ENCODE data around the gene GYPB.
A peak's percentile ranks its signal among the peaks of the same experiment; 100 is the strongest.
"Not testable (repeated sequence)": the region's sequence is repeated elsewhere in the genome, so short reads cannot be mapped to it uniquely, and the experiment has no call there.

GYPB gene

GRCh38 chr4:144019277-144019676 is at the start of gene GYPB:
TSS of gene GYPB (minus strand) at chr4:144019380. CDS start at chr4:144019287, 93 bp downstream.
- not testable (repeated sequence) for DNase-seq

DNA sequence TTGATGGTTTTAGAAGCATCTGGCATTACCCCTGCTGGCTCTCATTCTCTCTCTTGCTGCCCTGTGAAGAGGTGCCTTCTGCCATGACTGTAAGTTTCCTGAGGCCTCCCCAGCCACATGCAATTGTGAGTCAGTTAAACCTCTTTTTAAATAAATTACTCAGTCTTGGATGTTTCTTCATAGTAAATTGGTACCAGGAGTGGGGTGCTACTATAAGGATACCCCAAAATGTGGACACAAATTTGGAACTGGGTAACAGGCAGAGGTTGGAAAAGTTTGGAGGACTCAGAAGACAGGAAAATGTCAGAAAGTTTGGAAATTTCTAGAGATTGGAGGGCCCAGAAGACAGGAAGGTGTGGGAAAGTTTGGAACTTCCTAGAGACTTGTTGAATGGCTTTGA is 42.4 kb upstream of the GYPB start:
- not testable (repeated sequence) for DNase-seq

DNA sequence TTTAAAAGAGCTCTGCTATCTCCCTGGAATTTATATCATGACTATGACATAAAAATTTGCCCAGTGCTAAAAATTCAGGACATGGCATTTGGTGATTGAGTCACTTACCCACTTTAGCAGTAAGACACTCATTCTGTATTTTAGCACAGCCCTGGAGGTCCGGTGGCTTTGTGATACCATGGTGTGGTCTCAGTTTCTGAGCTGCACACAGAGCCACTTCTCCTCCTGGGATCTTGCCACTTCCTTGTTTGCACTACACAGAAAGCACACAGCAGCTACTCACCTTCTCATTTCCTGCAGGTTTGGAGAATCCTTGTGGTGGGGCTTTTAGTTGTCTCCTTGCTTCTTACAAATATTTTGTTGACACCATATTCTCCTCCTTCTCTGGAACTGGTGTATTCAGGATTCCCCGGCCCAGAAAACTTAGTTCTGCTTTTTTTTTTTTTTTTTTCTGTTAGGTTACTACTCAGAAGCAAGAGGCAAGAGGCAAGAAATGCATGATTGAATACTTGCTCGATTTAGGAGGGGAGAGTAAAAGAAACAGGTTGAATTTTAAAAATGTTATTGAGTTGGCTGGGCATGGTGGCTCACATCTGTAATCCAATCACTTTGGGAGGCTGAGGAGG is 41.2 kb upstream of the GYPB start:
- DNase-seq = not testable (repeated sequence)

GRCh38 chr4:144056800-144057199 is 37.6 kb upstream of the GYPB start:
- no peak for DNase-seq

GRCh38 chr4:144055336-144055735 is 36.2 kb upstream of the GYPB start:
- peak; percentile 11 for DNase-seq

DNA sequence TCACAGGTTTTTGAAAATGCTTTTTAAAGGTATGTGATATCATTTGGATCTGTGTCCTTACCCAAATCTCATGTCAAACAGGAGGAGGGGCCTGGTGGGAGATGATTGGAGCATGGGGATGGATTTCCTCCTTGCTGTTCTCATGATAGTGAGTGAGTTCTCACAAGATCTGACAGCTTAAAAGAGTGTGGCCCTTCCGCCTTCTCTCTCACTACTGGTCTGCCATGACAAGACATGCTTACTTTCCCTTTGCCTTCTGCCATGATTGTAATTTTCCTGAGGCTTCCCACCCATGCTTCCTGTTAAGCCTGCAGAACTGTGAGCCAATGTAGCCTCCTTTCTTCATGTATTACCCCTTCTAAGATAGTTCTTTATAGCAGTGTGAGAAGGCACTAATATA is 32.3 kb upstream of the GYPB start:
- DNase-seq = not testable (repeated sequence)

GRCh38 chr4:144050631-144051030 is 31.5 kb upstream of the GYPB start:
- not testable (repeated sequence) for DNase-seq

DNA sequence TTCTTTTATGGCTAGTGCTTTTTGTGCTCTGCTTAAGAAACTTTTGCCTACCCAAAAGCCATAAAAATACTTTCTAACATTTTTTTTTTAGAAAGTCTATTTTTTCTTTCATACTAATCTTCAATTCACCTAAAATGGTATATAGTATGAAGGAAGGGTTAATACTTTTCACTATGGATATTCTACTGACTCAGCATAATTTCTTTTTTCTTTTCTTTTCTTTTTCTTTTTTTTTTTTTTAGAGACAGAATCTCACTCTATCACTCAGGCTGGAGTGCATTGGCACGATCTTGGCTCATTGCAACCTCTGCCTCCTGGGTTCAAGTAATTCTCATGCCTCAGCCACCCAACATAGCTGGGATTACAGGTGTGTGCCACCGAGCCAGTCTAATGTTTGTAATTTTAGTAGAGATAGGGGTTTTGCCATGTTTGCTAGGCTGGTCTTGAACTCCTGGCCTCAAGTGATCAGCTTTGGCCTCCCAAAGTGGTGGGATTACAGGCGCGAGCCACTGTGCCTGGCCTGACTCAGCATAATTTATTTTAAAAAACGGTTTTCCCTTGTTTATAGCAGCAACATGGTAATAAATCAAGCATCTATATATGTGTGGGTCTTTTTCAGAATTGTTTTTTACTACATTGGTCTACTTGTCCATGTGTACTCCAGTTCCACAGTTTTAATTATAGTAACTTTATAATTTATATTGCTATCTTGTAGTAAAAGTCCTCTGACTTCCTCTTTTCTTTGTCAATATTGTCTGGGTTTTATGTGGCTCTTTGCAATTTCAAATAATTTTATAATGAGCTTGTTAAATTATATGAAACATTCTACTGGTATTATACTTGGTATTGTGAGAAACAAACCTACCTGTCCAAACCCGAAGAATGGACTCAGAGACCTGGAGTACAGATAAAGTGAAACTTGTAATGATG is 30.6 kb upstream of the GYPB start:
- not testable (repeated sequence) for DNase-seq

DNA sequence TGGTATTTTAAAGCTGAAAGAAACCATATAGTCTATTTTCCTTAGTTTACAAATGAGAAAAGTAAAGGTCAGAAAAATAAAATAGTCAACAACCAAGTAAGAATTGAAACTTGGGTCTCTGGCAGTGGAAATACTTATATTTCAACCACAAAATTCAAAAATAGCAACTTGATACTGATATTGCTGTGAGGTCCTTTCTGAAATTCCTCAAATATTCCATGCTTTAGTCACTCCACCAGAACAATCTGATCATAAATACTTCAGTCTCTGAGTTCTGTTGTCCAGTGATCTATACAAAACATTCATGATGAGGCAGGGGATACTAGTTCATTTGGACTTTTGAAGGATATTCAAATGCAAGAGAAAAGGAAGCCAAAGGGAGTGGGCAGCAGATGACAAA is 25.8 kb upstream of the GYPB start:
- DNase-seq = peak; percentile 63

DNA sequence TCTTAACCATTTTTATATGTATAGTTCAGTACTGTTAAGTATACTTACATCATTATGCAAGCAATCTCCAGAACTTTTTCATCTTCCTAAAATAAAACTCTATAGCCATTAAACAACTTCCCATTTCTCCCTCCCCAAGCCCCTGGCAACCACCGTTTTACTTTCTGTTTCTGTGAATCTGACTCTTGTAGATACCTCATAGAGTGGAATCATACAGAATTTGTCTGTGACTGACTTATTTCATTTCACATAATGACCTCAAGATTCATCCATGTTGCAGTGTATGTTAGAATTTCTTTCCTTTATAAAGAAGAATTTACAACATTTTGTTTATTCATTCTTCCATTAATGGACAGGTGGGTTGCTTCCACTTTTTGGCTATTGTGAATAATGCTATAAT is 13.4 kb upstream of the GYPB start:
- DNase-seq = not testable (repeated sequence)

GRCh38 chr4:144031875-144032274 is 12.7 kb upstream of the GYPB start:
- DNase-seq = not testable (repeated sequence)

DNA sequence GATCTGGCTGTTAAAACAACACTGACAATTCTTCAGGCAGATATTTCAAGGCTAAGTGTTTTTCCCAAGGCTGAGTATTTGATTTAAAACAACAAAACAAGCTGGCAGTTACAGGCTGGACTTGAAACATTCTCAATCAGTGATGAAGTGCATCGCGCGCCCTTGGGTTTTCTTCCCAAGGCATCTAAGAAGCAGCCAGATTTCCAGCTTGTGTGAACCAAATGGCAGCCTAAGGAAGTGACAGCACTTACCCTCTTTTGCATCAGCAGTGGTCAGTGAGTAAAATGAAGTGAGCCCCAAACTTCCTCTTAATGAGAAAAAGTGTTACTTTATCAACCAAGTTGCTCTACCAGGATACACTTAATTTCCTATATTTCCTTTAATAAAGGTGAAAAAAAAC is 12.2 kb upstream of the GYPB start:
- not testable (repeated sequence) for DNase-seq

GRCh38 chr4:144030708-144031107 is 11.5 kb upstream of the GYPB start:
- DNase-seq = not testable (repeated sequence)

DNA sequence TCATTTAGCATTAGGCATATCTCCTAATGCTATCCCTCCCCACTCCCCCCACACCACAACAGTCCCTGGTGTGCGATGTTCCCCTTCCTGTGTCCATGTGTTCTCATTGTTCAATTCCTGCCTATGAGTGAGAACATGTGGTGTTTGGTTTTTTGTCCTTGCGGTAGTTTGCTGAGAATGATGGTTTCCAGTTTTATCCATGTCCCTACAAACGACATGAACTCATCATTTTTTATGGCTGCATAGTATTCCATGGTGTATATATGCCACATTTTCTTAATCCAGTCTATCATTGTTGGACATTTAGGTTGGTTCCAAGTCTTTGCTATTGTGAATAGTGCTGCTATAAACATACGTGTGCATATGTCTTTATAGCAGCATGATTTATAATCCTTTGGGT is 7.5 kb upstream of the GYPB start:
- DNase-seq = not testable (repeated sequence)

DNA sequence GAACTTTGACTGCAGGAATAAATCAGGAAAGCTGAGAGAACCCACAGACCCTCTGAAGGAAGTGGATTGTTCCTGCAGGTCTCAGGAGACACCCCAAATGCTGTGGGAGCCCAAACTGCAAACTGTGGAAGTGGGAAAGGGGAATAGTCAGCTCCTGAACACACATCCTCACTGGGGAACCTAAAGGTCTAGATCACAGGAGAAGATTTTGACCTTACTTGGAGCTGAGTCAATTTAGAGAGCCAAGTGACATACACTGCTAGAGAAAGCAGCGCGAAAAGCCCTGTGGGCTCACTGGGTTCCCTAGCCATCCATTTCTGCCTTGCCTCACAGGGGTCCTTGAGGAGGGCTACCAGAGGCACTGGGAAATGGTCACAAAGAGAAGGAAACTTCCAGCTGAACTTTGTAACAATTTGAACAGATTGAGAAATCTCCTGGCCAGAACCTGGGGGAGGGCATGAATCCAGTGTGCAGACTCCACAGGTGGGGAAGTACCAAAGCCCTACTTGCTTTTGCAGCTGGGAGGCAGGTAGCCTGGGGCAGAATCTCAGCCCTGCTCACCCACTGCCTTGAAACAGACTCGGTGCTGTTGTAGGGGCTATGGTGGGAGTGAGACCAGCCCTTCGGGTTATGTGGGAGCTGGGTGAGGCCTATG is 5.3 kb upstream of the GYPB start:
- DNase-seq = not testable (repeated sequence)

- DNase-seq = not testable (repeated sequence)
These were observed 3.7 kb upstream of the GYPB start for GRCh38 chr4:144022772-144023400.

DNA sequence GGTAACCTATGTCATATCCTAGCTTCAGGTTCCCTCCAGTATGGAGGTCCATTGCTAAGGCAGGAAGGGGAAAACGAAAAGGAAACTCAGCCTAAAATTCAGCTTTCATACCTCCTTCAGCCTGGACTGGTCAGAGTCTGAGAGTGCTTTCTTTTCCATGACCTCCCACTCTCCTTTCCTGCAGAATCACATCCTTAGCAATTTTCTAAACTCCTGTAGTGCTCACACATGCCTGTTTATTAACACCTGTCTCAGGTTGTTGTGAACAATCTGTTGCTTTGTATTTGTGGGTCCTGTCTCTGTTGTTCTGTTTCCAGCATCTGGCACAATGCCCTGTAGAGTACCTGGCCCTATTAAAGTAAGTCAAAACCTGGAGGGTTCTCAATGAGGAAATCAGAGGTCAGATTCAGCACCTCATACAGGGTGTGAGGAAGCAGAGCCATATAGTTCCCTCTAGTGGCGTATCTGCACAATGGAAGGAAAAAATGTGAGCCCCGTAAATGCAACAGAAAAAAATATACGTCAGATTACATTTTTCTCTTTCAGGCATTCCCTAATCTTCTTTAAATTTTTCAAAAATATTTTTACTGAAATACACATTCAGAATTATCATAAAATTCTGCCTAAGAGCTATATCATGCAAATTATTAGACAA is 2.3 kb upstream of the GYPB start:
- peak; percentile 16 for DNase-seq

- not testable (repeated sequence) for DNase-seq
These were observed 768 bp downstream of the GYPB start for GRCh38 chr4:144018223-144019000.

GRCh38 chr4:144017271-144017670 is 1.9 kb downstream of the GYPB start:
- DNase-seq = not testable (repeated sequence)

GRCh38 chr4:144016057-144016605 is 3.0 kb downstream of the GYPB start:
- not testable (repeated sequence) for DNase-seq

GRCh38 chr4:144014808-144015207 is 4.4 kb downstream of the GYPB start:
- DNase-seq = no peak
